Hematopoietic multipotent progenitor cell treated with erythropoietin and hydrocortisone succinate and interleukin-3 and kit ligand, for 15 days (in vitro differentiated cells): ENCODE results near the gene ZBTB47.

Experiments used
- DNase-seq: peaks from one replicate; pipeline ENCODE4 v3.0.0-alpha.2; 2015; ENCODE audit warnings: low spot score

The ZBTB47 gene

DNA sequence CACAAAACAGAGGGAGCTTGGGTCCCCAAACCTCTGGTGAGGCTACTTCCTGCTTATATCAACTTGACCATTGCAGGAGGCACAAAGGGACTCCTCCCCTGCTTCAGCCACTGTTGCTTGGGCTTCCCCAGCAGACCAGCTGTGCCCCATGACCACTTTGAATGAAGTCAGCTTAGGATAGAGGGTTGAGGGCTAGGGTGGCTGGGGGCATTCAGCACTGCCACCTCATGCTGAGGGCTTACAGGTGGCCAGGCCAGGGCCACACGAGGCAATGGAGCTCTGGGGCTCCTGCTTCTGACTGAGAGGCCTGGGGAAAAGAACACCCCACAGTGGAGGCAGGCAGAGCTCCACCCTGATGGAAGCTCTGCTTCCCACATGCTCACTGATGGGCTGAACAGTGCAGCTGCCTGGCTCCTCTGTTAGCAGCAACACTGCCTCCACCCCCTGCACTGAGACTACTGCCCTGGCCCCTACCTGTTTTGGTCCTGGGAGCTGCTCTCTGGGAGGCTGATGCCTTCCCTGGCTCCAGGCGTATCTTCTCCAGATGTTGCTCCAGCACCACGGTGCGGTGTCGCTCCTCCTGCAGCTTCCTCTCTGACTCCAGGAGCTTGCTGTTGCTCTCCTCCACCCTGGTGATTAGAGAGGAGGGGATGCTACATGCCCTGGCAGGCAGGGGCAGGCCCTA lies 59.3 kb downstream of the ZBTB47 start:
- no peak for DNase-seq

GRCh38 chr3:42713747-42714146 lies 60.2 kb downstream of the ZBTB47 start:
- DNase-seq = no peak

DNA sequence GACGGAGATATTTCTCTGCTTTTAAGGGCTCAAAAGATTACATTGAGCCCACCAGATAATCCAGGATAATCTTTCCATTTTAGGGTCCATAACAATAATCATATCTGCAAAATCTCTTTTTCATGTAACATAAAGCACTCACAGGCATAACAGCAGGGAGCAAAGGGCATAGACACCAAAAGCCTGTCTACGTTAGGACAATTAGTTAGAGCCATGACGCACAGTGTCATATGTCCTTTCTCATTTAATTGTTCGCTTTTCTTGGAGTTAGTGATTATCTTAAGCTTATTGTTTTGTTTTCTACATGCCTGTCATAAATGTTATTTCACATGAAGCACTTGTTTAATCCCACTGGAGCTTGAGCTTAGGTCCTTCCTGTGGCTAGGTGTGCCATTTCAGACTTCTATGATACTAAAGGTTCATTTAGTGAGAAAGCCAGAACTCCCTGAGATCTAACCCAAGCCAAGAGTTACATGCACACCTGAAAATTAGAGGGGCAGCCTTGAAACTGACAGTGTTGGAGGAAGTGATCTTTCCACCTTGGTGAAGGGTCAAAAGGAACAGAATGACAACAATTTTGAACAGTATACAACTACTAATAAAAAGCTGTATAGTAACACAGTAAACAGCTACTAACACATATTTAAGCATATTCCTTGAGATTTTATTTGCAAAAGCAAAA lies 60.8 kb downstream of the ZBTB47 start:
- DNase-seq = no peak
